Osteocyte (in vitro differentiated cells): Measurements from ENCODE around the gene SRC. TPM values are rescaled to one million over a fixed set of nuclear protein-coding genes. Genes with fewer than 3 reads are reported as not detected.

Source experiments
- DNase-seq: peaks from one replicate; pipeline ENCODE4 v3.0.0; 2021; ENCODE audit warnings: mixed read lengths; ENCODE audit not compliant: unreplicated experiment; ENCODE audit errors: extremely low spot score
- H3K27ac Mint-ChIP-seq: one replicate; pipeline ENCODE4 v1.8.0; 2021; ENCODE audit warnings: mild to moderate bottlenecking, mixed read lengths; ENCODE audit not compliant: unreplicated experiment
- H3K27me3 Mint-ChIP-seq: one replicate; pipeline ENCODE4 v1.8.0; 2021; ENCODE audit warnings: mixed read lengths; ENCODE audit not compliant: unreplicated experiment
- H3K36me3 Mint-ChIP-seq: one replicate; pipeline ENCODE4 v1.8.0; 2021; ENCODE audit warnings: mixed read lengths; ENCODE audit not compliant: unreplicated experiment
- H3K4me1 Mint-ChIP-seq: one replicate; pipeline ENCODE4 v1.8.0; 2021; ENCODE audit warnings: mixed read lengths; ENCODE audit not compliant: unreplicated experiment
- H3K4me3 Mint-ChIP-seq: one replicate; pipeline ENCODE4 v1.8.0; 2021; ENCODE audit warnings: mild to moderate bottlenecking, moderate library complexity, mixed read lengths; ENCODE audit not compliant: unreplicated experiment
- H3K9me3 Mint-ChIP-seq: one replicate; pipeline ENCODE4 v1.8.0; 2021; ENCODE audit warnings: mixed read lengths; ENCODE audit not compliant: unreplicated experiment
- CTCF ChIP-seq: fragments of 200-600 bp; sonication (generic); IDR thresholded peaks from 2 replicates; pipeline ENCODE4 v1.5.0; 2021; ENCODE audit warnings: antibody characterized with exemption, mild to moderate bottlenecking, moderate library complexity
- total RNA-seq: library from RNA; stranded (reverse); gene quantifications from 2 replicates; pipeline ENCODE4 v1.2.1, GENCODE V29; 2021

The SRC gene
- total RNA-seq, 1 donor from 2014 or later: 32.5 TPM

- H3K27ac Mint-ChIP-seq: no peak overlapping the region
- no peaks in the 10 kb centered on the region for H3K4me1 Mint-ChIP-seq
- H3K4me3 Mint-ChIP-seq: no peak overlapping the region
- no peak for TF ChIP-seq CTCF
- no peaks in the 10 kb centered on the region for H3K36me3 Mint-ChIP-seq
- peaks cover 23% of the 10 kb centered on the region for H3K9me3 Mint-ChIP-seq
- H3K27me3 Mint-ChIP-seq: peaks cover 23% of the 10 kb centered on the region
- DNase-seq: no peak
Measured at GRCh38 chr20:37453288-37453687, 107.3 kb downstream of the SRC start.

- no peak for TF ChIP-seq CTCF
- no peak overlapping the region for H3K27ac Mint-ChIP-seq
- no peaks in the 10 kb centered on the region for H3K4me1 Mint-ChIP-seq
- no peak for DNase-seq
- no peak overlapping the region for H3K4me3 Mint-ChIP-seq
- H3K9me3 Mint-ChIP-seq: peaks cover 27% of the 10 kb centered on the region
- H3K36me3 Mint-ChIP-seq: no peaks in the 10 kb centered on the region
- H3K27me3 Mint-ChIP-seq: peaks cover 23% of the 10 kb centered on the region
Measured at GRCh38 chr20:37453836-37454235, 107.9 kb downstream of the SRC start.

- no peak overlapping the region for H3K27ac Mint-ChIP-seq
- H3K4me3 Mint-ChIP-seq: no peak overlapping the region
- H3K4me1 Mint-ChIP-seq: no peaks in the 10 kb centered on the region
- H3K27me3 Mint-ChIP-seq: peaks cover 25% of the 10 kb centered on the region
- no peak for TF ChIP-seq CTCF
- H3K9me3 Mint-ChIP-seq: peaks cover 30% of the 10 kb centered on the region
- DNase-seq: no peak
- no peaks in the 10 kb centered on the region for H3K36me3 Mint-ChIP-seq
Measured at GRCh38 chr20:37454636-37455385, 108.9 kb downstream of the SRC start.

Other genes starting within 250 kb of the SRC start
- 167 and 168 TPM in 2 replicates for gene RPN2, start 166.8 kb upstream of the SRC start, total RNA-seq
- gene MROH8, start 166.6 kb upstream of the SRC start, total RNA-seq: 1.5 and 3.2 TPM in 2 replicates
- not detected in 2 replicates for gene GHRH, start 84.3 kb upstream of the SRC start, total RNA-seq
- 45.5 and 45.8 TPM in 2 replicates for gene MANBAL, start 56.5 kb upstream of the SRC start, total RNA-seq
- 14.7 and 14.9 TPM in 2 replicates for gene NNAT, start 175.1 kb downstream of the SRC start, total RNA-seq
- 71.9 and 74.5 TPM in 2 replicates for gene BLCAP, start 181.7 kb downstream of the SRC start, total RNA-seq